Ascending aorta (tissue), 2 donors: ENCODE results near the gene TPRA1. TPM values are rescaled to one million over a fixed set of nuclear protein-coding genes. Genes with fewer than 3 reads are reported as not detected.

Source experiments
- DNase-seq, 2 donors: peaks; one replicate each; pipeline ENCODE4 v3.0.0-alpha.2; 2019; ENCODE audit warnings: low spot score in 2 of 2
- H3K27ac ChIP-seq, 2 donors: fragments of 200-600 bp; sonication (generic); one replicate each; pipeline ENCODE4 v1.5.1; 2016 to 2017; ENCODE audit warnings: mild to moderate bottlenecking in 1 of 2
- H3K27me3 ChIP-seq: fragments of 200-600 bp; sonication (generic); one replicate; pipeline ENCODE4 v1.5.1; 2017
- H3K36me3 ChIP-seq, 2 donors: fragments of 200-600 bp; sonication (generic); one replicate each; pipeline ENCODE4 v1.5.1; 2016
- H3K4me1 ChIP-seq, 2 donors: fragments of 200-600 bp; sonication (generic); one replicate each; pipeline ENCODE4 v1.5.1; 2016 to 2017; ENCODE audit warnings: mild to moderate bottlenecking in 1 of 2
- H3K4me3 ChIP-seq, 2 donors: fragments of 200-600 bp; sonication (generic); one replicate each; pipeline ENCODE4 v1.5.1; 2016 to 2017; ENCODE audit warnings: mild to moderate bottlenecking in 1 of 2
- H3K9me3 ChIP-seq, 2 donors: fragments of 200-600 bp; sonication (generic); one replicate each; pipeline ENCODE4 v1.5.1; 2016
- intact Hi-C: fragments of 100-400 bp; cut with DNase I; formaldehyde crosslinking; loops from one replicate; pipeline ENCODE4 v1.15.1; 2023
- total RNA-seq: library from RNA; depleted of rRNA; stranded (reverse); fragments of >200 nt; gene quantifications from one replicate; pipeline ENCODE4 v1.1.0, GENCODE V29; 2016
- TF ChIP-seq, protein P1 (sequence below), 3 experiments: fragments of 200-600 bp in 2 of 3; fragments of 450-650 bp in 1 of 3; sonication (generic) in 2 of 3; IDR thresholded peaks; one replicate each; pipeline ENCODE4 v1.5.1; 2016 to 2019; ENCODE audit warnings: antibody characterized with exemption in 3 of 3, mild to moderate bottlenecking in 1 of 3, moderate library complexity in 1 of 3

Gene TPRA1
- total RNA-seq, 1 donor from 2014 or later, result 87.1 TPM

DNA sequence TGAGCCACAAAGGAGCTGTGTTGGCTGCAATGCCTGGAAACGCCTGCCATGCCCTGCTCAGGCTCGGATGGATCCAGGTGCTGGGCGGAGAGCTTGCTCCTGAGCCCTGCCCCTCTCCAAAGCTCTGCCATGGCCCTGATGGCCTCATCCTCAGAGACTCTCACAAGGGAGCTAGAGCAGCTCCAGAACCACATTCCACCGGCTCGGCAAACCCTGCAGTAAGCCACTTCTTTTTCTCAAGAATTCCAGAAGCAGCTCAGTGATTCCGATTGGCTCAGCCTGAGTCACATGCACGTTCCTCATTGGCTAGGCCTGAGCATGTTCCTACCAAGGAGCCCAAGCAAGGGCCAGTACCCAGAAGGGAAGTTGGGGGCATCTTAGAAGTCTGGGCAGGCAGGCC lies 24.8 kb downstream of the TPRA1 start:
- intact Hi-C loops, result no loop called here
- Histone ChIP-seq H3K36me3 (peaks cover 0 to 15% of the 10 kb centered on the region in 2 donors), H3K9me3 (no peaks in the 10 kb centered on the region), H3K4me3 (no peak overlapping the region), H3K4me1 (no peaks in the 10 kb centered on the region), H3K27me3 (no peaks in the 10 kb centered on the region), H3K27ac (no peak overlapping the region)
- TF ChIP-seq, protein P1, sequence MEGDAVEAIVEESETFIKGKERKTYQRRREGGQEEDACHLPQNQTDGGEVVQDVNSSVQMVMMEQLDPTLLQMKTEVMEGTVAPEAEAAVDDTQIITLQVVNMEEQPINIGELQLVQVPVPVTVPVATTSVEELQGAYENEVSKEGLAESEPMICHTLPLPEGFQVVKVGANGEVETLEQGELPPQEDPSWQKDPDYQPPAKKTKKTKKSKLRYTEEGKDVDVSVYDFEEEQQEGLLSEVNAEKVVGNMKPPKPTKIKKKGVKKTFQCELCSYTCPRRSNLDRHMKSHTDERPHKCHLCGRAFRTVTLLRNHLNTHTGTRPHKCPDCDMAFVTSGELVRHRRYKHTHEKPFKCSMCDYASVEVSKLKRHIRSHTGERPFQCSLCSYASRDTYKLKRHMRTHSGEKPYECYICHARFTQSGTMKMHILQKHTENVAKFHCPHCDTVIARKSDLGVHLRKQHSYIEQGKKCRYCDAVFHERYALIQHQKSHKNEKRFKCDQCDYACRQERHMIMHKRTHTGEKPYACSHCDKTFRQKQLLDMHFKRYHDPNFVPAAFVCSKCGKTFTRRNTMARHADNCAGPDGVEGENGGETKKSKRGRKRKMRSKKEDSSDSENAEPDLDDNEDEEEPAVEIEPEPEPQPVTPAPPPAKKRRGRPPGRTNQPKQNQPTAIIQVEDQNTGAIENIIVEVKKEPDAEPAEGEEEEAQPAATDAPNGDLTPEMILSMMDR (IDR thresholded peaks at IDR 0.05), result no peak
- DNase-seq, result no peak

GRCh38 chr3:127560051-127560787 lies 30.3 kb downstream of the TPRA1 start:
- Histone ChIP-seq H3K9me3 (no peaks in the 10 kb centered on the region), H3K27ac (no peak overlapping the region), H3K36me3 (no peaks in the 10 kb centered on the region), H3K4me1 (no peaks in the 10 kb centered on the region), H3K4me3 (no peak overlapping the region), H3K27me3 (no peaks in the 10 kb centered on the region)
- TF ChIP-seq, protein P1 (IDR thresholded peaks at IDR 0.05), result no peak
- intact Hi-C loops, result no loop called here
- no peak for DNase-seq

- intact Hi-C loops, result no loop called here
- TF ChIP-seq, protein P1 (IDR thresholded peaks at IDR 0.05), result no peak
- H3K27me3 ChIP-seq, result no peaks in the 10 kb centered on the region
- H3K27ac ChIP-seq, result no peak overlapping the region
- no peaks in the 10 kb centered on the region for H3K36me3 ChIP-seq
- no peaks in the 10 kb centered on the region for H3K4me1 ChIP-seq
- no peak for DNase-seq
- no peak overlapping the region for H3K4me3 ChIP-seq
- H3K9me3 ChIP-seq, result no peaks in the 10 kb centered on the region
Measured at GRCh38 chr3:127556565-127556964, 34.0 kb downstream of the TPRA1 start.

DNA sequence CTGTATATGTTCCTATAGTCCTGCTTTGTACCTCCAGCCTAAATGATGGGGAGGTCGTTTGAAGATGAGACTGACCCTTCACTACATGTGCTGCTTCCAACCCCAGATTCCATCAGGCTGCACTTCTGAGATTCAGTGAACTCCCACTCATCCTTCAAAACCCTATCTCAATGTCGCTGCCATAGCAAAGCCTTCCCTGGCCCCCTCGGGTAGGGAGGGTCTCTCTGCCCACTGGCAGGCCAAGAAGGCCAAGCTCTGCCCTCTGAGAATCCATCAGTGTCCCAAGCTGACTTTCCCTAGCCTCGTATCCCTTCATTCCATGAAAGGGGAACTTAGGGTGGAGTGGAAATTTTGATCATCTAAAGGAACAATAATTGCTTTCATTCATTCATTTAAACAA lies 35.4 kb downstream of the TPRA1 start:
- TF ChIP-seq, protein P1 (IDR thresholded peaks at IDR 0.05), result no peak
- H3K4me3 ChIP-seq, result no peak overlapping the region
- no peaks in the 10 kb centered on the region for H3K4me1 ChIP-seq
- no peak for DNase-seq
- H3K9me3 ChIP-seq, result no peaks in the 10 kb centered on the region
- intact Hi-C loops, result no loop called here
- H3K27ac ChIP-seq, result no peak overlapping the region
- H3K27me3 ChIP-seq, result no peaks in the 10 kb centered on the region
- no peaks in the 10 kb centered on the region for H3K36me3 ChIP-seq

- Histone ChIP-seq H3K4me3 (no peak overlapping the region), H3K27ac (no peak overlapping the region), H3K36me3 (no peaks in the 10 kb centered on the region), H3K27me3 (no peaks in the 10 kb centered on the region), H3K4me1 (peaks cover 0 to 7% of the 10 kb centered on the region in 2 donors), H3K9me3 (no peaks in the 10 kb centered on the region)
- TF ChIP-seq, protein P1 (IDR thresholded peaks at IDR 0.05), result no peak
- DNase-seq, result no peak
- intact Hi-C loops, result no loop called here
Measured at GRCh38 chr3:127552038-127552437, 38.5 kb downstream of the TPRA1 start.
